HG03025 (cell line): ENCODE measurements around the gene C1orf87.

Experiments
- ATAC-seq: cut with Tn5 transposase; IDR thresholded peaks from one replicate; pipeline ENCODE4 v1.9.1; 2021; ENCODE audit warnings: mild to moderate bottlenecking, moderate library complexity; ENCODE audit not compliant: unreplicated experiment, low FRiP score

Gene C1orf87, protein sequence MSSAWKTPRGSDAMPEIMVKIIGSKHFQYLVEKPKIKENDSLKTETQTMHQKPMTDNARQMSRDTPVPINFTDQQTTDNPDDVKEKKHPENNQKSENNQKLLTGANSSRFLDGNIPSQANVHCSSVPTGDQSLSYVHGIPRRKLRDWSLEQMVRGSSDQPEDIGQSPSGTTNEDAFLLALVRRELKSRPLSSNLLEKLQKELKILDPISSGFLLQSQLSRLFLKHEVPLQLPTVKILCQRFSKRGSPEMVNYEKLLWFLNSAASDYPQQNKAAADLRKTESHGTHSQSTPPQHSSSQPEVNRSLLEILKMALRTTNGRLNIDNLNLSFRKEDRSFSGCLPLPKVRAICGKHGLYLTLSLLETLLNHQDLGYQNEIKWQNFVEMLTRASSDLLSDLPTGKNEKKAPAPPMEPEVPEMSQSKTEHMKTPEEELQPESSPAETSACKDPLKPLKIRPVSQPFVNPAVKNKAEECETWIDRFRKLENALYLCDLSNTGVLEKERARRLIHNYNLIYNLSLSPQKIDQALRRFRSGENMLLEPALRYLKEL

DNA sequence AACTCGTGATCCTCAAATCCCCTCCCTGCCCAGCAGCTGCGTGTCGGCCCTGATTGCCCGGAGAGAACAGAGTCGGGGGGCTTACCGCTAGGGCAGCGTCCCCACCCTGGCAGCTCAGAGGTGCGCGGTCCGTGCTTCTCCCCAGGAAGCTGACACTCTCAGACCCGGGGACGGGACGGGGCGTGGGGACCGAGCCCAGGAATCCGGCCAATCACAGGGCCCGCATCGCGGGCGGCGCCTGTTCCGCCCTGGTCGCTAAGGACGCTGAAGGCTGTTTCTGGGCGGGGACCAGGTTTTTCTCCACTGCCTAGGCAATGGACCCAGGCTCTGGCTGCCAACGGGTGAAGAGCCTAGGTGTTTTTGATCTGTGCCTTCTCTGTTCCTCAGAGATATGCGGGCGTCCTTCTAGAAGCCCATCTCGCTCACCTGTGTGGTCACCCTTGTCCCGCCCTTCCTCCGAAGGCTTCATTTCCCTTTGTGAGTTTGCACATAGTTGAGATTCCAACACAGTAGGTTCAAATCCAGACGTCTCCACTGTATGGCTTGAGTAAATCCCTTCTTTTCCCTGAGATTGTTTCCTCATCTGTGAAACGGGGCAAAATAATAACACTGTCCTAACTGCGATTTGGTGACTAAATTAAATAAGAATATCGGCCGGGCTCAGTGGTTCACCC, at the start of gene C1orf87:
C1orf87 (minus strand) TSS at position 166 of the 674 bp plus-strand sequence. CDS start 1,127 bp downstream, outside the sequence.
- ATAC-seq, result no peak

DNA sequence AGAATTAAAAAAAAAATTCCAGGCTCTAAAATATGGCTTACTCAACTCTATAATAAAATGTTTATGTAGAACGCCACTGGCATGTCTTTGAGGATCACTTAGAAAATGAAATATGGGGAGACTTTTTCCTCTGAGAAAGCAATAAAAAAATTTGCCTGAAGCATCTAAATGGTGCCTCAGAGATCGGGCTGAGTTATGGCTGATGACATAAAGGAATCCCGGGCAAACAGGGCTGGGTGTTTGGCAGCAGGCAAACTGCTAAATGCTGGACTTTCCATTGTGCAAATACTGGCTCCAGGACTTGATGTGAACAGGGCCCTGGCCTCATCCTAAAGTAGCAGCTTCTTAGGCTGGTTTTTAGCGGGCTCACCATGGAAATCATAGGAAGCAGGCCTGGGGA, 44.5 kb upstream of the C1orf87 start:
- no peak for ATAC-seq

GRCh38 chr1:60114745-60115318, 41.3 kb upstream of the C1orf87 start:
- ATAC-seq, result no peak

GRCh38 chr1:60113596-60113995, 40.0 kb upstream of the C1orf87 start:
- ATAC-seq, result no peak

DNA sequence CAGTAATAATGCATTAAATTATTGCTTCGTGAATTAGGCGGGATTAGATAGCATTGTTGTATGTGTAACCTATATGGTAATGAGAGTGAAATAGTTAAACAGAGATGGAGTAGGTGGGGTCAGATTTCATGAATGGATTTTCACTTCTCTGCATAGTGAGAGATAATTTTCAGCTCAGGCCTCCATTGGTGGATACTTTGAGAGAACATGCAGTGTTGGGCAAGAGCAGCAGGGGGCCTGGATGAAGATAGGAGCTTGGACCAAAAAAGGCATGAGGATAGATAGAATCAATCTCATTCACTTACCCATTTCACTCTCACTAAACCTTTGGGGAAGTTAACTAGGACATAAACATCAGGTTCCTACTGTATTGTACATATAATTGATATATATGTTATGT, 39.5 kb upstream of the C1orf87 start:
- ATAC-seq, result no peak

DNA sequence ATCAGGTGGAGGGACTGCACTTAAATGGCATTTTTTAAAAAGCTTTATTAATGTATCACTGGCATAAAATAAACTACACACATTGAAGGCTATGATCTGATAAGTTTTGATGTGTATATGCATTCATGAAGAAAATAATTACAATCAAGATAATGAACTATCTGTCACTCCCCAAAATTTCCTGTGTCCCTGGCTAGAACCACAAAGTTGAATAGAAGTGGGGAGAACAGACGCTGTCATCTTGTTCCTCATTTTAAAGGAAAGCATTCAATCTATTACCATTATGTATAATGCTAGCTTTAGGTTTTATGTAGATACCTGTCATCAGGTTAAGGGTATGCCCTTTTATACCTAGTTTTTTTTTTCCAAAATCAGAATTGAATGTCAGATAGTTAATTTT, 38.1 kb upstream of the C1orf87 start:
- ATAC-seq, result no peak

DNA sequence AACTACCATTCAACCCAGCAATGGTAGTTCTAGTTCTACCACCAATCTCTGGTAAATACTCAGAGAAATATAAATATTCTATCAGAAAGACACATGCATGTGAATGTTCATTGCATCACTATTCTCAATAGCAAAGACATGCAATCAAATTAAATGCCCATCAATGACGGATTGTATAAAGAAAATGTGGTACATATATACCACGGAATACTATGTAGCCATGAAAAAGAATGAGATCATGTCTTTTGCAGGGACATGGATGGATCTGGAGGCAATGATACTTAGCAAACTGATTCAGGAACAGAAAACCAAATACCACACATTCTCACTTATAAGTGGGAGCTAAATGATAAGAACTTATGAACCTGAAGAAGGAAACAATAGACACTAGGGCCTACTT, 37.5 kb upstream of the C1orf87 start:
- ATAC-seq, result no peak

GRCh38 chr1:60108196-60108595, 34.6 kb upstream of the C1orf87 start:
- ATAC-seq, result no peak

GRCh38 chr1:60103186-60103585, 29.6 kb upstream of the C1orf87 start:
- no peak for ATAC-seq

DNA sequence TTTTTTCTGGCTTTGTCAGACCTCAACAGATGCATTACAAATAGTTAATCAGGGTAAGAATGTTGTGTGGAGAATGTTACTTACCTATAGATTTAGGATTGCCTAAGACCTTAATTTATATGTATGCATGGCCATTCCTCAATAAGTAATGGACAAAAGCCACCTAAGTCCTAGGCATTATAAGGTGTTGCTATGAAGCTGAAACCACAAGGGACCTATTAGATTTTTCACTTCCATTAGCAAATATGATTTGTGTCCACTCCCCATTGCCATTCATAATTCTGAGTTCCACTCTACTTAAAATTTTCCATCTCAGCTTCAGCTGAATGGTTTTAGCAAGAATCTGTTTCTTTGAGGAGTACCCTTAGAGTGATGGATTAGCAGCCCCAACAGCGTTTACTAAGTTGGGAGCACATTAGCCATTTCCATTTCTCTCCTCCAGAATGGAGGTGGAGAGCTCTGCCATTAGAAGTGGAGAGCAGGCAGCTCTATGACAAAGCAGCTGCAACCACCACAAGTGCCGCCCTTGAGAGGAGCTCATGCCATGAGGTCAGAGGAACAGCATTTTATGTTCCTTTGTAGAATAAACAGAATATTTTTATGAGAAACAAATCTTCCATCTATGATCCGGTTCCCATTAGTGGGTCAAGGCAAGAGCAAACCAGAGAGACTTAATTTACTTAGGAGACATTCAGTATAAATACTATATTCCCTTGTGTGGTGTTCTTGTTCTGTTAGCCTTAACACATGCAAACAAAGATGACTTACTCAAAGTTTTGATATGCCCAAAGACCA, 28.9 kb upstream of the C1orf87 start:
- no peak for ATAC-seq

- no peak for ATAC-seq
Observed at GRCh38 chr1:60101516-60101915, 27.9 kb upstream of the C1orf87 start.

GRCh38 chr1:60091195-60091715, 17.7 kb upstream of the C1orf87 start:
- ATAC-seq, result no peak

GRCh38 chr1:60090655-60091054, 17.1 kb upstream of the C1orf87 start:
- no peak for ATAC-seq

DNA sequence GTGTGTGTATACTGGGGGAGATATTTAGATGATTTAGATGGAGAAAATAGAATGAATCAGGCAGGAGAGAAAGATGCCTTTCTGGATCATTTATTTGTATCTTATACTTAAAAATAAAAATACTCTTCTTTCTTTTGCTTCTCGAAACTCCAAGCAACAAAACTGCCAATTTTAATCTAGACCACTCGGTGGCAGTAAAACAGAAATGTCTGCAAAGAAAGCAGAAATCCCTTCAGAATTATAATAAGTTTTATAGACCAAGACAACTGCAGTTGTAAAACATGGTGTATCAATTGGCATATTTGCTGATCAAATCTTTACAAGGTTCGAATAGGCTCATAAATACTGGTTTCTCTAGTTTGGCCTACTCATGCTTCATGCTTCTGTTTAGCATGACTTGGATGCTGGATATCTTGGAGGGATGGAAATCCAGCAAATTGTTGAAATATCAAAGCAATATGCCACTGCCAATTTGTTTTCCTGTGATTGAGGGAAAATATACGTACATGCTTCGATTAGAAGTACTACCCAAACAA, 15.1 kb upstream of the C1orf87 start:
- ATAC-seq, result no peak

GRCh38 chr1:60087681-60088080, 14.1 kb upstream of the C1orf87 start:
- ATAC-seq, result no peak

DNA sequence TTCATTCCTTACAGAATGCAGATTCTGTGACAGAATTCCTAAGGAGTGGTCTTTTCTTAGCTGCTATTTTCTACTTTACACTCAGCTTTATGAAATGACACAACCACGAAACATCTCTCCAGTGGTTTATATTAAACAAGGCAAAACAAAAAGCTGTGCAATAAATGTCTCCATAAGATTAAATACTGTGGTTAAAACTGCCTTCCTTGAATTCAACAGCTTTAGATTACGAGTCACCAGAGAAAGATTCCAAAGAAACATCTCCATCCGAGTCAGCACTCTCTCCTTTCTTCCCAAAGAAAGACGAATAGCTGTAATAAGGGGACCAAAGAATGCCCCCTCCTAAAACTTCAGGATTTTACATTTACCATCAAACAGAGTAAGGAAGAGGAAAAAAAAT, 4.6 kb upstream of the C1orf87 start:
- ATAC-seq, result no peak

- no peak for ATAC-seq
Observed at GRCh38 chr1:60071296-60071695, 2.3 kb downstream of the C1orf87 start.

DNA sequence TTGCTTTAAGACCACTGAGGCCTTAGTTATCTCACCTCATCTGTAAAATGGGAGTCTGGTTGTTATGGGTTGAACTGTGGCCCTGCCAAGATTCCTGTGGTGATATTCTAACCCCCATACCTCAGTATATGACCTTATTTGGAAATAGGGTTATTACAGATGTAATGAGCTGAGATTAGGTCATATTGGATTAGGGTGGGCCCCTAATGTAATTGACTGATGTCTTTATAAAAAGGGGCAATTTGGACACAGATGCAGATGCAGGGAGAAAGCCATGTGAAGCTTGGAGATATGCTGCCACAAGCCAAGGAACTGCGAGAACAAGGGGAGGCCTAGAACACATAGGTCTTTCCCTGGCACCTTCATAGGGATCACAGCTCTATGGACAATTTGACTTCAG, 3.9 kb downstream of the C1orf87 start:
- no peak for ATAC-seq

GRCh38 chr1:60068393-60069045, 5.1 kb downstream of the C1orf87 start:
- ATAC-seq, result no peak

- no peak for ATAC-seq
Observed at GRCh38 chr1:60066001-60066400, 7.6 kb downstream of the C1orf87 start.
